HG03439 (cell line): ENCODE results near the gene CSTPP1.
"Not testable (repeated sequence)": the region's sequence is repeated elsewhere in the genome, so short reads cannot be mapped to it uniquely, and the experiment has no call there.

Experiments used
- ATAC-seq: cut with Tn5 transposase; IDR thresholded peaks from one replicate; pipeline ENCODE4 v1.9.1; 2021; ENCODE audit warnings: mild to moderate bottlenecking, moderate library complexity; ENCODE audit not compliant: unreplicated experiment

Gene CSTPP1

DNA sequence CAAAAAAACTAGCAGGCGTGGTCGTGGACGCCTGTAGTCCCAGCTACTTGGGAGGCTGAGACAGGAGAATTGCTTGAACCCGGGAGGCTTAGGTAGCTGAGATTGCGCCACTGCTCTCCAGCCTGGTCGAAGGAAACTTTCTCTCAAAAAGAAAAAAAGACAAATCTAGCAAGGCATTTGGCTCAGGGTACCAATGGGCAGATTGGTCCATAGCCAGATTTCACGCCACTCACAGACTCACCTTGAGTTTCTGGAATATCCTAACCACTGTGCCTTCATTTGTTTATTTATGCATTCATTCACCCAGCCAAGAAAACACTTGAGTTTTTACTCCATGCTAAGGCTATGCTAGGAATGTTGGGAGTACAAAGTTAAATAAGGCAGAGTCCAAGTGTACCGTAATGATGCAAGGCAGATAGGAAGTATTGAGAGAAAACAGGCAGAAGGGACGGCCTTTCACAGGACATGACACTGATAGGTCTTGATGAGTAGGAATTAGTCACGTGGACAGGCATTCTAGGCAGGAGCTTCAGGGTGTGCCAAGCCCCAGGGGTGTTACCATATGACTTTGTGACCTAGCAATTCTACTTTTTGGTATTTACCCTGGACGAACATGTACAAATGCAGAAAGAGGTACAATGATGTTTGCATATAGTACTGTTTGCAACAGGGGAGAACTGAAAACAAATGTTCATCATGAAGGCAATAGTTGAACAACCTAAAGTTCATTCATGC, 252.7 kb downstream of the CSTPP1 start:
- ATAC-seq, result no peak

- not testable (repeated sequence) for ATAC-seq
Observed at GRCh38 chr11:47191137-47191536, 254.6 kb downstream of the CSTPP1 start.

DNA sequence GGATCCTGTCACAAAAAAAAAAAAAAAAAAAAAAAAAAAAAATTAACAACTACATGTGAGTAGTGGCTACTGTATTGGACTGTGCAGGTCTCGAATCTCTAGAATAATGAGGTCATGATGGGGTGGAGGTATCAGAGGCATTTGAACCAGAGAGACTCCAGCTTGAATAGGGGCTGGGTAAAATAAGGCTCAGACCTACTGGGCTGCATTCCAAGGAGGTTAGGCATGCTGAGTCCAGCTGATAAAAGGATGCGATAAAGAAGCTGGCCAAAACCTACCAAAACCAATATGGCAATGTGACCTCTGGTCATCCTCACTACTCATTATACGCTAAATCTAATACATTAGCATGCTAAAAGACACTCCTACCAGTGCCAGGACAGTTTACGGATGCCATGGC, 255.6 kb downstream of the CSTPP1 start:
- ATAC-seq, result no peak

GRCh38 chr11:47198161-47198560, 261.6 kb downstream of the CSTPP1 start:
- ATAC-seq, result not testable (repeated sequence)

DNA sequence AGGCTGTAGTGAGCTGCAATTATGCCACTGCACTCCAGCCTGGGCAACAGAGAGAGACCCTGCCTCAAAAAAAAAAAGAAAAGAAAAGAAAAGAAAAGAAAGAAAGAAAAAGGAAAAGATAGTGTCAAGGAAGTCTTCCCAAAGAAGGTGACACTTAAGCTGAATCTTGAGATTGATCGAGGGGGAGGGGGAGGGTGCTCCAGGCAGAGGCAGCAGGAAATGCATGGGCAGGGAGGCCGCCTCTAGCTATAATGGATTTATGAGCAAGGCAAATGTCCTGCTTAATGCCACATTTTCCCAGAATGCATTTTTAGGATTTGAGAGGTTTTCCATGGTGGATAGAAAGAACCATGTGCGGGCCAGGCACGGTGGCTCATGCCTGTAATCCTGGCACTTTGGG, 264.5 kb downstream of the CSTPP1 start:
- no peak for ATAC-seq

DNA sequence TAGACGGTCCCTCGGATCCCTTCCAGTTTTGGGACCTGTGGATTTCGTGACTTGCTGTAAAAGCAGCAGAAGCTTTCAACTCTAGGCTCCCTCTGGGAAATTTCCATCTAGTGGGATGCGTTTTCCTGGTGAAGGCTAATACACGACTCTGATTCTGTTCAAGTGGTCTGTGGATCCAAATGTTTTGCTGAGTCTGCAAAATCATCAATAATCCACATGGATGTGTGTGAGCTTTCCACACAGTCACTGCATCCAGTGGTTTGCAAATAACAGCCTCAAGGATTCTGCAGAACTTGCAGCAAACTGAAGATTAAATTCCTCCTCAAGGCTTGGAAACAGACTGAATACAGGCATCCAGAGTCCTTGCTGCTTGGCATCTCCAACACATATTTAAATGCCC, 266.0 kb downstream of the CSTPP1 start:
- ATAC-seq, result no peak

- ATAC-seq, result no peak
Observed at GRCh38 chr11:47204637-47204989, 268.1 kb downstream of the CSTPP1 start.

GRCh38 chr11:47206577-47206976, 270.0 kb downstream of the CSTPP1 start:
- not testable (repeated sequence) for ATAC-seq

DNA sequence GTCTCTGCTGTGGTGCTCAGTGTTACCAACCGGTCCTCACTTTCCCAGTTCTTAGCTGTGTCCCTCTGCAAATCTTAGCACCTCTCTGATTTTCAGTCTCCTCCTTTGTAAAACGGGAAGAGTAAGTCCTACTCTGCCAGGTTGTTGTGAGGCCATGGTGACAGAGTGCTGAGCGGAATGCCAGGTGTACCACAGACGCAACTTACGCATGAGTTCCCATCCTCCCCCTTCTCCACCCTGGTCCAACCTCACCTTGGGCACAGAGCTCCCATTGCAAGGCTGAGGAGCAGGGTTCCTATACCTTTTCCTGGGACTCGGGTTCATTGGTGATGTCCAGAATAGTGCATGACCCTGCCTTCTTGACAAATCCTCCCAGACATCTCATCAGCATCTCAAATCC, 270.9 kb downstream of the CSTPP1 start:
- no peak for ATAC-seq

DNA sequence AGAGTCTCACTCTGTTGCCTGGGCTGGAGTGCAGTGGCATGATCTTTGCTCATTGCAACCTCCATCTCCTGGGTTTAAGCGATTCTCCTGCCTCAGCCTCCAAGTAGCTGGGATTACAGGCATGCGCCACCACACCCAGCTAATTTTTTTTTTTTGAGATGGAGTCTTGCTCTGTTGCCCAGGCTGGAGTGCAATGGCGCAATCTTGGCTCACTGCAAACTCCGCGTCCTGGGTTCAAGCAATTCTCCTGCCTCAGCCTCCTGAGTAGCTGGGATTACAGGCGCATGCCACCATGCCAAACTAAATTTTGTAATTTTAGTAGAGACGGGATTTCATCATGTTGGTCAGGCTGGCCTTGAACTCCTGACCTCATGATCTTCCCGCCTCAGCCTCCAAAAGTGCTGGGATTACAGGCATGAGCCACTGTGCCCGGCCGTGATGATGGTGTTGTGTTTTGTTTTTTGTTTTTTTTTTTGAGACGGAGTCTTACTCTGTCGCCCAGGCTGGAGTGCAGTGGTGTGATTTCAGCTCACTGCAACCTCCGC, 271.5 kb downstream of the CSTPP1 start:
- not testable (repeated sequence) for ATAC-seq

GRCh38 chr11:47208628-47209027, 272.1 kb downstream of the CSTPP1 start:
- ATAC-seq, result no peak
